GM12873 (cell line): ENCODE data around the gene MYH15.

Experiments used
- CTCF ChIP-seq: IDR thresholded peaks from 2 replicates; pipeline ENCODE4 v1.5.1; 2012; ENCODE audit warnings: low read depth, mild to moderate bottlenecking, moderate library complexity, low read length, control low read depth; ENCODE audit not compliant: insufficient read depth; ENCODE audit errors: missing control alignments

MYH15 gene

GRCh38 chr3:108546692-108547091 is 36.3 kb upstream of the MYH15 start:
- no peak for TF ChIP-seq CTCF

GRCh38 chr3:108546247-108546646 is 35.9 kb upstream of the MYH15 start:
- no peak for TF ChIP-seq CTCF

GRCh38 chr3:108538083-108538482 is 27.7 kb upstream of the MYH15 start:
- TF ChIP-seq CTCF = no peak

GRCh38 chr3:108528459-108529252 is 18.3 kb upstream of the MYH15 start:
- TF ChIP-seq CTCF = no peak

GRCh38 chr3:108527817-108528216 is 17.4 kb upstream of the MYH15 start:
- no peak for TF ChIP-seq CTCF

GRCh38 chr3:108527109-108527508 is 16.7 kb upstream of the MYH15 start:
- TF ChIP-seq CTCF = no peak

GRCh38 chr3:108525971-108526370 is 15.6 kb upstream of the MYH15 start:
- no peak for TF ChIP-seq CTCF
